NCI-H2171 (cell line): ENCODE data around the gene BCAM.

Experiments
- DNase-seq: peaks from one replicate; lab custom pipeline; 2025; lab: John Stamatoyannopoulos, UW

The BCAM gene

GRCh38 chr19:44792281-44792680, 16.6 kb upstream of the BCAM start:
- no peak for DNase-seq

DNA sequence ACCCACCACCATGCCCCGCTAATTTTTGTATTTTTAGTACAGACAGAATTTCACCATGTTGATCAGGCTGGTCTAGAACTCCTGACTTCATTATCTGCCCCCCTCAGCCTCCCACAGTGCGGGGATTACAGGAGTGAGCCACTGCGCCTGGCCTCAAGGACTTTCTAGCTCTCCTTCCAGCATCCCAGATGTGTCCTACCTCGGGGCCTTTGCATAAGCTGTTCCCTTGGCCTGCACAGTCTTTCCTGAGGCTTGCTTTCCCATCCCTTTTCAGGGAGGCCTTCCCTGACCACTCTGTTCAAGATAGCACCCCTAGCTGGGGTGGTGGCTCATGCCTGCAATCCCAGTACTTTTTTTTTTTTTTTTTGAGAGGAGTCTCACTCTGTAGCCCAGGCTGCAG, 14.3 kb upstream of the BCAM start:
- no peak for DNase-seq

GRCh38 chr19:44795398-44795987, 13.4 kb upstream of the BCAM start:
- DNase-seq = no peak

DNA sequence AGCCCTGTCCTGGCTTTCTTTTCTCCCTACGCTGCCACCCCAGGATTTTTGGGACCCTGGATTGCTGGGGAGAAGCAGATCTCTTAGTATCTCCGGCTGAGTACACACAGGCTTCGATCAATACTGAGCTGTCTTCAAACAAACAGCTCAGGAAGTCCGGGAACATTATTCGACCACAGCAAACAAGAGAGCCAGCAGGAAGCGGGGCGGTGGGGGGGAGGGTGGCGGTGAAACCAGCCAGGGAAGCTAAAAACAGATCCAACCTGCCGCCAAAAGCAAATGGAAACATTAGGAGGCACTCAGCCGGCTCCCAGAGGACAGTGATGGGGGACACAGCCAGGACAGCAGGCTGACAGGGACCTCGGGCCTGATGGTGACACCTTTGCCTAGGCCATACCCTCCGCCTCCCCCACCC, 12.2 kb upstream of the BCAM start:
- DNase-seq = no peak

DNA sequence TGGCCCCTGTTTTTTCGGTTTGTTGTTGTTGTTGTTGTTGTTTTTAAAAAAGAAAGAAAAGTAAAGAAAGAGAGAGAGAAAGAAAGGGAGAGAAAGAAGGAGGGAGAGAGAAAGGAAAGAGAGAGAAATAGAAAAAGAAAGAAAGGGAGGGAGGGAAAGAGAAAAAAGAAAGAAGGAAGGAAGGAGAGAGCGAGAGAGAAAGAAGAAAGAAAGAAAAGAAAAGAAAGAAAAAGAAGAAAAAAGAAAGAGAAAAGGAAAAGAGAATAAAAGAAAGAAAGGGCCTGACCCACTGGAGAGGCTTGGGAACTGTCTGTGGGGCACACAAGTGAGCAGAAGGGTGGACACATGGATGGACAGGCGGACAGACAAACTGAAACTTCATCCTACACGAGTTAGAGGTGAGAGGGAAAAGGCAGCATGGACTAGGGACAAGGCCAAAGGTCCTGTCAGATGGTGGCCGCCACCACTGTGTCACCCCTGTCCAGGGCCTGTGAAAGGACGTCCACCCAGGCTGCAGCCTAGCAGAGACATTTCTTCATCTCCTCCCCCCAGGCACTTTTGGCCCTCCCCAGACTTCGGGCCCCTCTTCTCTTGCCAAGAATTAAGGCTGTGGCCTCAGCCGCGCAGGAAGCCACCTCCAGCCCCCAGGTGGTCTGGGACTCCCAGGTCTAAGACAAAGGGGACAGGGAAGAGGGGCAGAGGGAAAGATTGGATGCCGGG, 9.1 kb upstream of the BCAM start:
- DNase-seq = no peak

- peak; percentile 28 for DNase-seq
Observed at GRCh38 chr19:44800461-44800860, 8.4 kb upstream of the BCAM start.

DNA sequence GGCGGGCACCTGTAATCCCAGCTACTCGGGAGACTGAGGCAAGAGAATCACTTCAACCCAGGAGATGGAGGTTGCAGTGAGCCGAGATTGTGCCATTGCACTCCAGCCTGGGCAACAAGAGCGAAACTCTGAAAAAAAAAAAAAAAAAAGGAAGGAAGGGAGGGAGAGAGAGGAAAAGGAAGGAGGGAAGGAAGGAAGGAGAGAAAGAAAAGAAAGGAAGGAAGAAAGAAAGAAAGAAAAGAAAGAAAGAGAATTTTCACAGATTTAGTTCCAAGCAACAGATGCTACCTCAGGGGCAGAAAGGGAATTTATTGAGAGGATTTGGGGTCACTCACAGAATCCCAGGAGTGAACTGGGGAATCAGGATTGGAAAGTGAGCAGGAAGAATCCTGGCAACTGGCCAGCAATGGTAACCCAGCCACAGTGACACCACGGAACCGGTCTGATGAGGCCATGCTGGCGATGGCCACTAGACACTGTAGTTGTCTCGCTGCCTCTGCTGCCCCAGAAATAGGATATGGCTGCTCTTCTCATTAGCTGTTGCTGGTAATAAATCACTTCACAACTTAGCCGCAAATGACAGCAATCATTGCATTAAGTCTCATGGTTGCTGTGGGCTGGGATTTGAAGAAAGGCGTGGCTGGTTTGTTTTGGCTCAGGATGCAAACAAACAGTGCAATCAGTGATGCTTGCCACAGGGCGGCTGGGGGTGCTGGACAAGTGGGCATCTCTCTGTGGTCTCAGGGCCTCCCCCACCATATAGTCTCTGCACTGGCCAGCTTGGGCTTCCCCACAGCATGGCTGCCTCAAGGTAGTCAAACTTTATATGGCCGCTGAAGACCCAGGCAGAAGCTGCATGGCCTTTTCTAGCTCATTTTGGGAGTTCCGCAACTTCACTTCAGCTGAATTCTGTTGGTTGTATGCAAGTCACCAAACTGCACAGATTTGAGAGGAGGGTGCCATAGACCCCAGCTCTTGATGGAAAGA, 5.2 kb upstream of the BCAM start:
- DNase-seq = no peak

DNA sequence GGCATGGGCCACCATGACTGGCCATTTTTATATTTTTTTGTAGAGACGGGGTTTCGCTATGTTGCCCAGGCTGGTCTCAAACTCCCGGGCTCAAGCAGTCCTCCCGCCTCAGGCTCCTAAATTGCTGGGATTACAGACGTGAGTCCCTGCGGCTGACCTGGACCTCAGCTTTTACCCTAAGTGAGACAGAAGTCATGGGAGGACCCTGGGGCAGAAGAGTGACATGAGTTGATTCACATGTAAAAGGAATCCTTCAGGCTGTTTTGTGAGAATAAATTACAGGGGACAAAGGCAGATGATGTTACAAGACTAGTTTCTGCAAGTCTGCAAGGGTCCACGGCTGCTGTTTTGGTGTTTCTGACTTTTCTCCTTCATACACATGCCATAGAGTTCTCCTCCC, 2.6 kb upstream of the BCAM start:
- no peak for DNase-seq

GRCh38 chr19:44807162-44807561, 1.7 kb upstream of the BCAM start:
- DNase-seq = peak; percentile 37

- no peak for DNase-seq
Observed at GRCh38 chr19:44807652-44808462, 1.0 kb upstream of the BCAM start.

- no peak for DNase-seq
Observed at GRCh38 chr19:44809577-44810233, 802 bp downstream of the BCAM start.

GRCh38 chr19:44810234-44811121, 1.6 kb downstream of the BCAM start:
- DNase-seq = no peak

DNA sequence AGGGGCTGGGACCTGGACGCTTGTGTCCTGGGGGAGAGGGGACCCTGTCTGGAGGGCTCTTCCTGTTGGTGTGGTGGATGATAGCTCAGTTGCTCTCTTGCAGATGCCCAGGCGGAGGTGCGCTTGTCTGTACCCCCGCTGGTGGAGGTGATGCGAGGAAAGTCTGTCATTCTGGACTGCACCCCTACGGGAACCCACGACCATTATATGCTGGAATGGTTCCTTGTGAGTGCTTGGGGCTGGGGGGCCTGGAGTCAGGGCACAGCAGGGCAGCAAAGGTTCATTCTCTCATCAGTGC, 2.2 kb downstream of the BCAM start:
- DNase-seq = no peak

- no peak for DNase-seq
Observed at GRCh38 chr19:44812142-44812718, 3.3 kb downstream of the BCAM start.

GRCh38 chr19:44813070-44813840, 4.4 kb downstream of the BCAM start:
- no peak for DNase-seq

DNA sequence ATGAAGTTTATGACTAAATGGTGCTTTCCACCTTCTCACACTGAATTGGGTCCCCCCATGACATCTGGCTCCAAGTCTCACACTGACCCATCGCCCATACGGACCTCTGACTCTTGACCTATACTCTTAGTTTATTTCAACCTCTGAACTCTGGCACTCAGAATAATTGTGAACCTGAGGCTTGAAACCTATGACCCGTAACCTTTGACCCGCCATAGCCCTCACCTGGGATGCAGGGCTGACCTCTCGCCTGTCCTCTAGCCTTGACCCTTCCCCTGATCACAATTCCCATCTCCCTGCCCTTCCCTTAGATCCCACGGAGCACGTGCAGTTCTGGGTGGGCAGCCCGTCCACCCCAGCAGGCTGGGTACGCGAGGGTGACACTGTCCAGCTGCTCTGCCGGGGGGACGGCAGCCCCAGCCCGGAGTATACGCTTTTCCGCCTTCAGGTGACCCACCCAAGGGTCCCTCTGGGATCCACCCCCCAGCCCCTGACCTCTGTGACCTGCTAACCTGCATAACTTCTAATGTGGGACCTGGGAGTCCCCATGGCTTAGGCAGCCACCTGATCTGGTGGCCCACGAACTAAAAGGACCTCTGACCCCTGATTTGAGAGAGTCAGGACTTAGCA, 5.1 kb downstream of the BCAM start:
- no peak for DNase-seq

- no peak for DNase-seq
Observed at GRCh38 chr19:44814517-44814916, 5.6 kb downstream of the BCAM start.

DNA sequence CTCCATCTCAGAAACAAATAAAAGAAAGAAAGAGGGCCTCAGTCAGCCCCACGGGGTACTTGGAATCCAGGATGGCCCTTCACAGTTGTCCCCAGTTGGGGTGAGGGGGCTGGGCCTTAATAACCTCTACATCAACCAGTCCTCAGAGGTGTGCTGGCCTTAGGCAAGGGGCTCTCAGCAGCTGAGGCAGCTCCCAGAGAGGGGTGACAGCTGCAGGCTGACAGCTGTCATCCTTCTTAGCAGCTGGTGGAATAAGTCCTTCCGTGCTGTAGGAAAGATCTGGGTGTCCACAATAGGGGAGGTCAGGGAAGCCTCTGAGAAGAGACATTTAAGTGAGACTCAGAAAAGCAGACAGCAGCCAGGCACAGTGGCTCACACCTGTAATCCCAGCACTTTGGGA, 7.4 kb downstream of the BCAM start:
- DNase-seq = no peak
